Keratinocyte (primary cell): ENCODE data around the gene GRIA4. TPM values are rescaled to one million over a fixed set of nuclear protein-coding genes. Genes with fewer than 3 reads are reported as not detected.

Source experiments
- DNase-seq: peaks from one replicate; pipeline ENCODE4 v3.0.0-alpha.2; 2011; ENCODE audit warnings: low read depth, missing footprints, low spot score
- FAIRE-seq: peaks from 2 replicates; lab custom pipeline; 2011; peaks lifted over from hg19 to GRCh38; lab: Jason Lieb, UNC
- H2AFZ ChIP-seq: 2 replicates; pipeline ENCODE4 v1.6.0; 2012; ENCODE audit warnings: low read length, control low read depth, inconsistent platforms; ENCODE audit not compliant: control insufficient read depth
- H3K27ac ChIP-seq: 2 replicates; pipeline ENCODE4 v1.5.1; 2011; ENCODE audit warnings: low read length; ENCODE audit not compliant: control insufficient read depth, insufficient read depth
- H3K27me3 ChIP-seq: 3 replicates; pipeline ENCODE4 v1.6.0; 2011; ENCODE audit warnings: low read length; ENCODE audit not compliant: control insufficient read depth, insufficient read depth; ENCODE audit errors: extremely low read depth
- H3K36me3 ChIP-seq, 2 experiments: 2 replicates in 1 of 2; 3 replicates in 1 of 2; pipeline ENCODE4 v1.5.1; 2011; ENCODE audit warnings: low read length in 2 of 2, mild to moderate bottlenecking in 1 of 2; ENCODE audit not compliant: control insufficient read depth in 2 of 2, insufficient read depth in 2 of 2; ENCODE audit errors: extremely low read depth in 1 of 2
- H3K4me1 ChIP-seq: 3 replicates; pipeline ENCODE4 v1.5.1; 2011; ENCODE audit warnings: low read length; ENCODE audit not compliant: control insufficient read depth, insufficient read depth; ENCODE audit errors: extremely low read depth
- H3K4me2 ChIP-seq: 3 replicates; pipeline ENCODE4 v1.6.0; 2011; ENCODE audit warnings: low read depth, low read length; ENCODE audit not compliant: control insufficient read depth, insufficient read depth; ENCODE audit errors: extremely low read depth
- H3K4me3 ChIP-seq, 3 experiments: fragments of 200-600 bp in 1 of 3; sonication (generic) in 1 of 3; 2 replicates in 2 of 3; 3 replicates in 1 of 3; pipeline ENCODE4 v1.5.1; 2011 to 2016; ENCODE audit warnings: low read length in 3 of 3, mild to moderate bottlenecking in 3 of 3, control low read depth in 2 of 3, inconsistent platforms in 1 of 3, low read depth in 1 of 3, mixed read lengths in 1 of 3, mixed run types in 1 of 3, moderate library complexity in 1 of 3; ENCODE audit not compliant: control insufficient read depth in 2 of 3, insufficient read depth in 2 of 3; ENCODE audit errors: extremely low read depth in 1 of 3
- H3K79me2 ChIP-seq: 2 replicates; pipeline ENCODE4 v1.6.0; 2012; ENCODE audit warnings: low read length; ENCODE audit not compliant: control insufficient read depth, insufficient read depth
- H3K9ac ChIP-seq: 3 replicates; pipeline ENCODE4 v1.6.0; 2011; ENCODE audit warnings: low read length; ENCODE audit not compliant: control insufficient read depth, insufficient read depth; ENCODE audit errors: extremely low read depth
- H3K9me1 ChIP-seq: 3 replicates; pipeline ENCODE4 v1.6.0; 2011; ENCODE audit warnings: low read length; ENCODE audit not compliant: control insufficient read depth, insufficient read depth; ENCODE audit errors: extremely low read depth
- H3K9me3 ChIP-seq: 2 replicates; pipeline ENCODE4 v1.5.1; 2012; ENCODE audit warnings: low read depth, low read length; ENCODE audit not compliant: control insufficient read depth
- H4K20me1 ChIP-seq: 3 replicates; pipeline ENCODE4 v1.6.0; 2011; ENCODE audit warnings: low read length; ENCODE audit not compliant: control insufficient read depth, insufficient read depth; ENCODE audit errors: extremely low read depth
- CTCF ChIP-seq, 3 experiments: IDR thresholded peaks in 1 of 3; conservative IDR thresholded peaks in 1 of 3; optimal IDR thresholded peaks in 1 of 3; 2 replicates in 2 of 3; 3 replicates in 1 of 3; pipeline versions ENCODE3 to v1.5.1; 2011; ENCODE audit warnings: low read length in 3 of 3, mild to moderate bottlenecking in 3 of 3, moderate library complexity in 2 of 3, control low read depth in 1 of 3, inconsistent platforms in 1 of 3; ENCODE audit not compliant: insufficient read depth in 2 of 3; ENCODE audit errors: extremely low read depth in 1 of 3
- EZH2 ChIP-seq: IDR thresholded peaks from one replicate; pipeline ENCODE4 v1.6.1; 2012; ENCODE audit warnings: inconsistent platforms, mild to moderate bottlenecking, low read length, moderate library complexity
- dilution Hi-C: fragments of 300-500 bp; cut with MboI; formaldehyde crosslinking; loops from one replicate; pipeline ENCODE4 v1.7.0; 2020; ENCODE audit warnings: low sequenced_read_pairs; ENCODE audit not compliant: extremely low pct_ligation_motif_present
- polyA plus RNA-seq, 5 experiments: library from polyadenylated mRNA; depleted of rRNA in 3 of 5; stranded (reverse) in 3 of 5; stranded (forward) in 1 of 5; unstranded in 1 of 5; fragments of >200 nt; gene quantifications; 1 replicate in 1 of 5; 2 replicates in 3 of 5; 3 replicates in 1 of 5; pipeline versions ENCODE4 v1.2.1 to v1.2.3, GENCODE V29; 2011 to 2012; ENCODE audit warnings: missing spikeins in 2 of 5, low read depth in 1 of 5, low replicate concordance in 1 of 5

The GRIA4 gene
- polyA plus RNA-seq, 1 donor (not counting 4 experiments of a cell fraction or from before 2014, with no cell fraction given), result not detected

GRCh38 chr11:105693075-105693759 is 83.3 kb downstream of the GRIA4 start:
- H3K9me3 ChIP-seq, result no peaks in the 10 kb centered on the region
- no peaks in the 10 kb centered on the region for H4K20me1 ChIP-seq
- no peaks in the 10 kb centered on the region for H3K4me1 ChIP-seq
- H3K36me3 ChIP-seq, result no peaks in the 10 kb centered on the region
- no peaks in the 10 kb centered on the region for H3K9me1 ChIP-seq
- no peak overlapping the region for H2AFZ ChIP-seq
- H3K27me3 ChIP-seq, result no peaks in the 10 kb centered on the region
- DNase-seq (no peak), FAIRE-seq (no peak)
- no peaks in the 10 kb centered on the region for H3K79me2 ChIP-seq
- no peak overlapping the region for H3K4me2 ChIP-seq
- no peak overlapping the region for H3K9ac ChIP-seq
- TF ChIP-seq CTCF (optimal IDR thresholded peaks at IDR 0.05 in 1 of 3, IDR thresholded peaks at IDR 0.05 in 1 of 3, conservative IDR thresholded peaks at IDR 0.05 in 1 of 3; ENCODE audit: extremely low read depth in 1 of 3, insufficient read depth in 2 of 3, low read length in 3 of 3) (no peak), EZH2 (no peak)
- no peak overlapping the region for H3K27ac ChIP-seq
- dilution Hi-C loops, result no loop called here
- H3K4me3 ChIP-seq, result no peak overlapping the region

GRCh38 chr11:105696000-105696399 is 86.1 kb downstream of the GRIA4 start:
- Histone ChIP-seq H3K79me2 (no peaks in the 10 kb centered on the region), H3K27me3 (no peaks in the 10 kb centered on the region), H3K36me3 (no peaks in the 10 kb centered on the region), H3K4me3 (no peak overlapping the region), H3K9ac (no peak overlapping the region), H4K20me1 (no peaks in the 10 kb centered on the region), H3K4me2 (no peak overlapping the region), H2AFZ (no peak overlapping the region), H3K4me1 (no peaks in the 10 kb centered on the region), H3K9me1 (no peaks in the 10 kb centered on the region), H3K9me3 (no peaks in the 10 kb centered on the region), H3K27ac (no peak overlapping the region)
- dilution Hi-C loops, result no loop called here
- no peak for FAIRE-seq
- DNase-seq, result no peak
- TF ChIP-seq CTCF (optimal IDR thresholded peaks at IDR 0.05 in 1 of 3, IDR thresholded peaks at IDR 0.05 in 1 of 3, conservative IDR thresholded peaks at IDR 0.05 in 1 of 3; ENCODE audit: extremely low read depth in 1 of 3, insufficient read depth in 2 of 3, low read length in 3 of 3), result no peak
- no peak for TF ChIP-seq EZH2
